ENCODE results near the gene KRTAP5-7.

GRCh38 chr11:71525188-71525937 is 1.7 kb upstream of the KRTAP5-7 start:
- TF ChIP-seq, protein P1, sequence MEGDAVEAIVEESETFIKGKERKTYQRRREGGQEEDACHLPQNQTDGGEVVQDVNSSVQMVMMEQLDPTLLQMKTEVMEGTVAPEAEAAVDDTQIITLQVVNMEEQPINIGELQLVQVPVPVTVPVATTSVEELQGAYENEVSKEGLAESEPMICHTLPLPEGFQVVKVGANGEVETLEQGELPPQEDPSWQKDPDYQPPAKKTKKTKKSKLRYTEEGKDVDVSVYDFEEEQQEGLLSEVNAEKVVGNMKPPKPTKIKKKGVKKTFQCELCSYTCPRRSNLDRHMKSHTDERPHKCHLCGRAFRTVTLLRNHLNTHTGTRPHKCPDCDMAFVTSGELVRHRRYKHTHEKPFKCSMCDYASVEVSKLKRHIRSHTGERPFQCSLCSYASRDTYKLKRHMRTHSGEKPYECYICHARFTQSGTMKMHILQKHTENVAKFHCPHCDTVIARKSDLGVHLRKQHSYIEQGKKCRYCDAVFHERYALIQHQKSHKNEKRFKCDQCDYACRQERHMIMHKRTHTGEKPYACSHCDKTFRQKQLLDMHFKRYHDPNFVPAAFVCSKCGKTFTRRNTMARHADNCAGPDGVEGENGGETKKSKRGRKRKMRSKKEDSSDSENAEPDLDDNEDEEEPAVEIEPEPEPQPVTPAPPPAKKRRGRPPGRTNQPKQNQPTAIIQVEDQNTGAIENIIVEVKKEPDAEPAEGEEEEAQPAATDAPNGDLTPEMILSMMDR (IDR thresholded peaks at IDR 0.05; ENCODE audit: extremely low read depth in 1 of 2, insufficient read depth in 1 of 2, low read depth in 1 of 2, low read length in 2 of 2): no peak
- TF ChIP-seq JUN (IDR thresholded peaks at IDR 0.05; ENCODE audit: borderline replicate concordance, insufficient read depth, insufficient read length, low read depth) (no peak), POLR2A (IDR thresholded peaks at IDR 0.05; ENCODE audit: low read depth, low read length) (no peak), POLR2AphosphoS5 (IDR thresholded peaks at IDR 0.05; ENCODE audit: insufficient read depth, low read depth, low read length) (no peak)

All from endothelial cell of umbilical vein (primary cell).